Lower leg skin (tissue), 4 donors: Measurements from ENCODE around the gene HRH1. TPM values are rescaled to one million over a fixed set of nuclear protein-coding genes. Genes with fewer than 3 reads are reported as not detected.

ENCODE experiments used
- DNase-seq, 2 donors: peaks; one replicate each; pipeline ENCODE4 v3.0.0-alpha.2; 2019; ENCODE audit warnings: low spot score in 2 of 2
- H3K4me3 ChIP-seq: fragments of 200-600 bp; sonication (generic); 2 replicates; pipeline ENCODE4 v1.5.1; 2017; ENCODE audit warnings: mild to moderate bottlenecking, low read depth; ENCODE audit not compliant: poor library complexity, severe bottlenecking
- POLR2A ChIP-seq, 2 donors: fragments of 450-650 bp; IDR thresholded peaks; one replicate each; pipeline ENCODE4 v1.6.1; 2016 to 2017; ENCODE audit warnings: antibody characterized with exemption in 2 of 2, mild to moderate bottlenecking in 1 of 2, moderate library complexity in 1 of 2
- WGBS, 2 donors: methylation state at CpG; one replicate each; pipeline ENCODE4 v1.1.5; 2018; 5-methylcytosine and 5-hydroxymethylcytosine counted together
- intact Hi-C: fragments of 100-400 bp; cut with DNase I; formaldehyde crosslinking; loops from one replicate; pipeline ENCODE4 v1.15.0; 2023; ENCODE audit warnings: low total_unique reads
- total RNA-seq, 4 donors: library from RNA; depleted of rRNA; stranded (reverse); fragments of >200 nt; gene quantifications; one replicate each; pipeline ENCODE4 v1.1.0, GENCODE V29; 2016
- TF ChIP-seq, protein P1 (sequence below), 3 donors: fragments of 450-650 bp; IDR thresholded peaks; one replicate each; pipeline ENCODE4 v1.5.1; 2016; ENCODE audit warnings: antibody characterized with exemption in 3 of 3, mild to moderate bottlenecking in 3 of 3, moderate library complexity in 2 of 3

HRH1 gene
- total RNA-seq, 4 donors from 2014 or later = 6.4 to 19.8 (median 10.1) TPM

DNA sequence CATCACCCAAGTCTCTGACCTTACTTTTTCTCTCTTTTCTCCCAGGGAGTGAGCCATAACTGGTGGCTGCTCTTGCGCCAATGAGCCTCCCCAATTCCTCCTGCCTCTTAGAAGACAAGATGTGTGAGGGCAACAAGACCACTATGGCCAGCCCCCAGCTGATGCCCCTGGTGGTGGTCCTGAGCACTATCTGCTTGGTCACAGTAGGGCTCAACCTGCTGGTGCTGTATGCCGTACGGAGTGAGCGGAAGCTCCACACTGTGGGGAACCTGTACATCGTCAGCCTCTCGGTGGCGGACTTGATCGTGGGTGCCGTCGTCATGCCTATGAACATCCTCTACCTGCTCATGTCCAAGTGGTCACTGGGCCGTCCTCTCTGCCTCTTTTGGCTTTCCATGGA lies 104.7 kb downstream of the HRH1 start:
- H3K4me3 ChIP-seq = no peak overlapping the region
- DNase-seq = no peak
- intact Hi-C loops = no loop called here
- no peak for TF ChIP-seq POLR2A (IDR thresholded peaks at IDR 0.05)
- TF ChIP-seq, protein P1, sequence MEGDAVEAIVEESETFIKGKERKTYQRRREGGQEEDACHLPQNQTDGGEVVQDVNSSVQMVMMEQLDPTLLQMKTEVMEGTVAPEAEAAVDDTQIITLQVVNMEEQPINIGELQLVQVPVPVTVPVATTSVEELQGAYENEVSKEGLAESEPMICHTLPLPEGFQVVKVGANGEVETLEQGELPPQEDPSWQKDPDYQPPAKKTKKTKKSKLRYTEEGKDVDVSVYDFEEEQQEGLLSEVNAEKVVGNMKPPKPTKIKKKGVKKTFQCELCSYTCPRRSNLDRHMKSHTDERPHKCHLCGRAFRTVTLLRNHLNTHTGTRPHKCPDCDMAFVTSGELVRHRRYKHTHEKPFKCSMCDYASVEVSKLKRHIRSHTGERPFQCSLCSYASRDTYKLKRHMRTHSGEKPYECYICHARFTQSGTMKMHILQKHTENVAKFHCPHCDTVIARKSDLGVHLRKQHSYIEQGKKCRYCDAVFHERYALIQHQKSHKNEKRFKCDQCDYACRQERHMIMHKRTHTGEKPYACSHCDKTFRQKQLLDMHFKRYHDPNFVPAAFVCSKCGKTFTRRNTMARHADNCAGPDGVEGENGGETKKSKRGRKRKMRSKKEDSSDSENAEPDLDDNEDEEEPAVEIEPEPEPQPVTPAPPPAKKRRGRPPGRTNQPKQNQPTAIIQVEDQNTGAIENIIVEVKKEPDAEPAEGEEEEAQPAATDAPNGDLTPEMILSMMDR (IDR thresholded peaks at IDR 0.05) = no peak
- WGBS, 2 donors = 94 to 99% methylated on average over 11 of the region's 11 CpGs

DNA sequence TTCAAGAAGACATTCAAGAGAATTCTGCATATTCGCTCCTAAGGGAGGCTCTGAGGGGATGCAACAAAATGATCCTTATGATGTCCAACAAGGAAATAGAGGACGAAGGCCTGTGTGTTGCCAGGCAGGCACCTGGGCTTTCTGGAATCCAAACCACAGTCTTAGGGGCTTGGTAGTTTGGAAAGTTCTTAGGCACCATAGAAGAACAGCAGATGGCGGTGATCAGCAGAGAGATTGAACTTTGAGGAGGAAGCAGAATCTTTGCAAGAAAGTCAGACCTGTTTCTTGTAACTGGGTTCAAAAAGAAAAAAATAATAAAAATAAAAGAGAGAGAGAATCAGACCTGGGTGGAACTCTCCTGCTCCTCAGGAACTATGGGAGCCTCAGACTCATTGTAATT lies 106.2 kb downstream of the HRH1 start:
- WGBS, 2 donors = 77 to 78% methylated on average over 3 of the region's 3 CpGs
- H3K4me3 ChIP-seq = no peak overlapping the region
- intact Hi-C loops = no loop called here

DNA sequence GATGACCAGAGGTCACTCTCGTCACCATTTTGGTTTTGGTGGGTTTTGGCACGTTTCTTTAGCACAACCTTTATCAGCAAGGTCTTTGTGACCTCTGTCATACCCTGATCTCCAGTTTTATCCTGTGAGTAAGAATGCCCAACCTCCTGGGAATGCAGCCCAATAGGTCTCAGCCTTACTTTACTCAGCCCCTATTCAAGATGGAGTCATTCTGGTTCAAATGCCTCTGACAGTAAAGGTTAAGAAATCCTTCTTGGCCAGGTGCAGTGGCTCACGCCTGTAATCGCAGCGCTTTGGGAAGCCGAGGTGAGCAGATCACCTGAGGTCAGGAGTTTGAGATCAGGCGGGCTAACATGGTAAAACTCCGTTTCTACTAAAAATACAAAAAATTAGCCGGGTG lies 114.7 kb downstream of the HRH1 start:
- 84 to 90% methylated on average over 9 of the region's 9 CpGs for WGBS, 2 donors
- no peak overlapping the region for H3K4me3 ChIP-seq
- no peak for DNase-seq
- no peak for TF ChIP-seq POLR2A (IDR thresholded peaks at IDR 0.05)
- TF ChIP-seq, protein P1 (IDR thresholded peaks at IDR 0.05) = no peak
- intact Hi-C loops = no loop called here

More for the DNA sequence above, 106.2 kb downstream of the HRH1 start:
- TF ChIP-seq, protein P1 (IDR thresholded peaks at IDR 0.05) = no peak
- no peak for TF ChIP-seq POLR2A (IDR thresholded peaks at IDR 0.05)
- no peak for DNase-seq

DNA sequence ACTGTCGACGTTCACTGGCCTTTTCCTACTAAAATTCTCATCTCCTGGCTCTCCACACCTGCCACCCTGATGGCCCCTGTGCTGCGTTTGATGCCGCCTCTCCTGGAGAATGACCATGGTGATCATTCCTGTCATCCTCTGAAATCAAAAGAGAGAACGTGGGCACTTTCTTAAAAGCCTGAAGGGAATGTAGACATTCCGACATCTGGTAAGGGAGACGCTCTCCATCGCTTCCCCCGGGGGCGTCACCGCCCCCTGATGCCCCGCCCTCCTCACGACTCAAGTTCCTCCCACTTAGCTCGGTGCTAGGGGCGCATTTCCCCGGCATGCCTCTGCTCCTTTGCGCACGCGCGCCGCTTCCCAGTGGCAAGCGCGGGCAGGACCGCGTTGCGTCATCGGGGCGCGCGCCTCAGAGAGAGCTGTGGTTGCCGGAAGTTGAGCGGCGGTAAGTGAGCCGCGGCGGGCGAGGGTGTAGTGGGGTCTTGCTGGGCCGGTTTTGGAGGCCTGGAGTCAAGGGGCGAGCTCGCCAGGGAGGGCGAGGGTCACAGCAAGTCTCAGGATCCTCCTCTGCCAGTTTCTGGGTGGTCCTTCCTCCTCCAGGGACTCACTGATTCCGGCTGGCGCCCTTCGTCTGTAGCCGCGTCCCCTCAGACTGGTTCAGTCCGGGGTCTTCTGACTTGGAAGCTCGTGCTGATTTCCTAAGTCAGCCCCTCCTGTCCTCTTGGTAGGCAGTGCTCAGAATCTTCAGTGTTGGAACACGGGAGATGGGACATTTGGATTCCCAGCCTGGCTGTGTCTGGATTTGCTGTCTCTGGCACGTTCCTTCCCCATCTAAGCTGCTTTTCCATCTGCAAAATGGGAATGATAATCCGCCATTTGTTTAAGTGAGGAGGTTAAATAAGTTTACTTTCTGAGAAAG lies 118.0 kb downstream of the HRH1 start, which contains the start of gene ATG7:
TSS of gene ATG7 (plus strand) at position 412 of the 919 bp plus-strand sequence. CDS start 26,299 bp downstream, outside the sequence.
- TF ChIP-seq, protein P1 (IDR thresholded peaks at IDR 0.05) = no peak
- peak in 1 of 2 donors; percentile 38 for TF ChIP-seq POLR2A (IDR thresholded peaks at IDR 0.05)
- peak; percentile 95 to 99 for DNase-seq
- H3K4me3 ChIP-seq = peak within 1 kb of the TSS; percentile 96
- WGBS, 2 donors = 2 to 3% methylated on average over 25 to 50 of the region's 51 CpGs
- intact Hi-C loops = loop anchor here (10.0 kb wide), 1 partner anchor 63 kb away; no protein-coding TSS in a partner anchor

DNA sequence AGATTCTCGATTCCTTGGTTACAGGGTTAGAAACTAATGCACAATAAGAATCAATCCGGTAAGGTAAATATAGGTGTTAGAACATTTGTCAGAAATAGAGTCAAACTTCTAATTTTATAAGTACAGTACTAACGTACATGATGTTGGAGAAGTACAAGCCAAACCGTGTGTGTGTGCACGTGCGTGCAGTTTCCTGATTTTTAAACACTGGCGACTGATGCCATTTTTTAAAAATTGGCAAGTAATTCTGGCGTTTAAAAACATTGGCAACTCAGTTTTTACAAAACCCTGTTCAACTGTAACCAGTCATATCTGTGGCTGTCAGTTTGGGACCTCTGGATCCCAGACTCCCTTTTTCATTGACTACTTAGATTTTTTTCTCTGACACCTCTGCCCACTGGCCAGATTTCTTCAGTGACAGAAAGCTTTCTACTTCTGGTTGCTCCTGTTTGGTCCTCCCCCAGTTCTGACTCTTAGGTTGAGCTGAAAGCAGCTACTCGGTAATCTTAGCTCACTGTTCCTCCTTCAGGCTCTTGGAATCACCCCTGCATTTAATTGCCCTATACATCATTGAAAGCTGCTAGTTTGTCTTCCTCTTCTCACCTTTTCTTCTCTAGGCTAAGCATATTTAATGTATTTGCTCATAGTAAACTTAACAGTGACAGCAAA lies 118.7 kb downstream of the HRH1 start:
- peak overlapping the region; percentile 96 for H3K4me3 ChIP-seq
- DNase-seq = no peak
- WGBS, 2 donors = 2% methylated on average over 9 of the region's 9 CpGs
- intact Hi-C loops = loop anchor here (10.0 kb wide), 1 partner anchor 62 kb away; no protein-coding TSS in a partner anchor
- TF ChIP-seq, protein P1 (IDR thresholded peaks at IDR 0.05) = no peak
- no peak for TF ChIP-seq POLR2A (IDR thresholded peaks at IDR 0.05)
